DLD1 (cell line): ENCODE data around the gene GAS7.

ENCODE experiments used
- in situ Hi-C: cut with HindIII; loops from 2 replicates; pipeline ENCODE4 v1.10.0; 2017; ENCODE audit warnings: low sequenced_read_pairs

GAS7 gene

GRCh38 chr17:9958586-9959281, 239.7 kb downstream of the GAS7 start:
- in situ Hi-C loops: no loop called here

GRCh38 chr17:9957244-9957643, 241.2 kb downstream of the GAS7 start:
- in situ Hi-C loops: no loop called here

- in situ Hi-C loops: no loop called here
Observed at GRCh38 chr17:9956474-9957131, 241.8 kb downstream of the GAS7 start.

- in situ Hi-C loops: no loop called here
Observed at GRCh38 chr17:9953492-9953891, 244.9 kb downstream of the GAS7 start.

- in situ Hi-C loops: no loop called here
Observed at GRCh38 chr17:9951803-9952202, 246.6 kb downstream of the GAS7 start.

GRCh38 chr17:9948928-9949327, 249.5 kb downstream of the GAS7 start:
- in situ Hi-C loops: no loop called here

GRCh38 chr17:9944704-9945103, 253.7 kb downstream of the GAS7 start:
- in situ Hi-C loops: no loop called here

- in situ Hi-C loops: no loop called here
Observed at GRCh38 chr17:9943343-9943742, 255.1 kb downstream of the GAS7 start.

GRCh38 chr17:9942885-9943284, 255.5 kb downstream of the GAS7 start:
- in situ Hi-C loops: no loop called here

- in situ Hi-C loops: no loop called here
Observed at GRCh38 chr17:9941305-9941704, 257.1 kb downstream of the GAS7 start.

GRCh38 chr17:9940841-9941240, 257.6 kb downstream of the GAS7 start:
- in situ Hi-C loops: no loop called here

GRCh38 chr17:9938764-9939163, 259.6 kb downstream of the GAS7 start:
- in situ Hi-C loops: no loop called here

GRCh38 chr17:9937901-9938300, 260.5 kb downstream of the GAS7 start:
- in situ Hi-C loops: no loop called here

- in situ Hi-C loops: no loop called here
Observed at GRCh38 chr17:9937241-9937761, 261.1 kb downstream of the GAS7 start.

- in situ Hi-C loops: no loop called here
Observed at GRCh38 chr17:9936095-9936494, 262.3 kb downstream of the GAS7 start.

- in situ Hi-C loops: no loop called here
Observed at GRCh38 chr17:9935408-9935807, 263.0 kb downstream of the GAS7 start.

- in situ Hi-C loops: no loop called here
Observed at GRCh38 chr17:9934331-9934730, 264.1 kb downstream of the GAS7 start.

GRCh38 chr17:9932491-9932890, 265.9 kb downstream of the GAS7 start:
- in situ Hi-C loops: no loop called here

GRCh38 chr17:9931144-9931741, 267.2 kb downstream of the GAS7 start:
- in situ Hi-C loops: no loop called here

- in situ Hi-C loops: no loop called here
Observed at GRCh38 chr17:9929871-9930270, 268.5 kb downstream of the GAS7 start.

- in situ Hi-C loops: no loop called here
Observed at GRCh38 chr17:9928601-9929333, 269.6 kb downstream of the GAS7 start.
